Measurements from ENCODE around the gene CLSTN1.

DNA sequence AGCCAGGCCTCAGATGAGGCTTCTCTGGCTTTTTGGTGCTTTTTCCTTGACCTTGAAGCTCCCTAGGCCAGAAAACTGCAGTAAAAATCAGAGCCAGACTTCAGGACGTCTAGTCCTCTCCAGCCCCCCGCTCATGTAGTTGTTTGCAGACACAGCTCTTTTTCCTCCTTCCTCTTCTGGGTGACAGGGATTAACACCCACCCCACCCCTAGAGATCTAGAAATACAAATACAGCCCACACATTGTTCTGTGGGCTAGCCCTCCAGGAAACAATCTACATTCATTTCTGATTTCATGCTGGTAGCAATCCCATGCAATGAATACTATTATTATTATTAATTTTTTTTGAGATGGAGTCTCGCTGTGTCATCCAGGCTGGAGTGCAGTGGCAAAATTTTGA is 9.9 kb upstream of the CLSTN1 start:
- TF ChIP-seq SP1 (IDR thresholded peaks at IDR 0.05; ENCODE audit: low read depth, low read length) (no peak), ZNF274 (IDR thresholded peaks at IDR 0.05; ENCODE audit: borderline replicate concordance, extremely low read depth, low read length) (no peak), BACH1 (IDR thresholded peaks at IDR 0.05; ENCODE audit: low read length) (no peak), POLR2A (IDR thresholded peaks at IDR 0.05; ENCODE audit: control extremely low read depth in 1 of 2, low read depth in 2 of 2, low read length in 2 of 2) (no peak), EP300 (IDR thresholded peaks at IDR 0.05; ENCODE audit: borderline replicate concordance in 1 of 2, low read depth in 2 of 2, low read length in 2 of 2) (no peak), RAD21 (IDR thresholded peaks at IDR 0.05 in 1 of 2, conservative IDR thresholded peaks at IDR 0.05 in 1 of 2; ENCODE audit: low read depth in 2 of 2, low read length in 2 of 2) (no peak), TAF1 (IDR thresholded peaks at IDR 0.05; ENCODE audit: low read depth, low read length) (no peak), TEAD4 (IDR thresholded peaks at IDR 0.05; ENCODE audit: low read depth, low read length) (no peak), CEBPB (IDR thresholded peaks at IDR 0.05; ENCODE audit: low read depth, low read length) (no peak), SIN3A (conservative IDR thresholded peaks at IDR 0.05 in 1 of 2, IDR thresholded peaks at IDR 0.05 in 1 of 2; ENCODE audit: low read depth in 1 of 2, low read length in 2 of 2) (no peak)
- TF ChIP-seq, protein P1, sequence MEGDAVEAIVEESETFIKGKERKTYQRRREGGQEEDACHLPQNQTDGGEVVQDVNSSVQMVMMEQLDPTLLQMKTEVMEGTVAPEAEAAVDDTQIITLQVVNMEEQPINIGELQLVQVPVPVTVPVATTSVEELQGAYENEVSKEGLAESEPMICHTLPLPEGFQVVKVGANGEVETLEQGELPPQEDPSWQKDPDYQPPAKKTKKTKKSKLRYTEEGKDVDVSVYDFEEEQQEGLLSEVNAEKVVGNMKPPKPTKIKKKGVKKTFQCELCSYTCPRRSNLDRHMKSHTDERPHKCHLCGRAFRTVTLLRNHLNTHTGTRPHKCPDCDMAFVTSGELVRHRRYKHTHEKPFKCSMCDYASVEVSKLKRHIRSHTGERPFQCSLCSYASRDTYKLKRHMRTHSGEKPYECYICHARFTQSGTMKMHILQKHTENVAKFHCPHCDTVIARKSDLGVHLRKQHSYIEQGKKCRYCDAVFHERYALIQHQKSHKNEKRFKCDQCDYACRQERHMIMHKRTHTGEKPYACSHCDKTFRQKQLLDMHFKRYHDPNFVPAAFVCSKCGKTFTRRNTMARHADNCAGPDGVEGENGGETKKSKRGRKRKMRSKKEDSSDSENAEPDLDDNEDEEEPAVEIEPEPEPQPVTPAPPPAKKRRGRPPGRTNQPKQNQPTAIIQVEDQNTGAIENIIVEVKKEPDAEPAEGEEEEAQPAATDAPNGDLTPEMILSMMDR (IDR thresholded peaks at IDR 0.05; ENCODE audit: control extremely low read depth in 1 of 3, insufficient read depth in 1 of 3, low read depth in 1 of 3, low read length in 3 of 3): no peak
- TF ChIP-seq, protein P2, sequence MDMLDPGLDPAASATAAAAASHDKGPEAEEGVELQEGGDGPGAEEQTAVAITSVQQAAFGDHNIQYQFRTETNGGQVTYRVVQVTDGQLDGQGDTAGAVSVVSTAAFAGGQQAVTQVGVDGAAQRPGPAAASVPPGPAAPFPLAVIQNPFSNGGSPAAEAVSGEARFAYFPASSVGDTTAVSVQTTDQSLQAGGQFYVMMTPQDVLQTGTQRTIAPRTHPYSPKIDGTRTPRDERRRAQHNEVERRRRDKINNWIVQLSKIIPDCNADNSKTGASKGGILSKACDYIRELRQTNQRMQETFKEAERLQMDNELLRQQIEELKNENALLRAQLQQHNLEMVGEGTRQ (IDR thresholded peaks at IDR 0.05; ENCODE audit: low read length): no peak

Data from H1 (cell line).